Renal cortex interstitium (tissue), 11 donors: ENCODE measurements around the gene NKD1. TPM values are rescaled to one million over a fixed set of nuclear protein-coding genes. Genes with fewer than 3 reads are reported as not detected.

ENCODE experiments used
- DNase-seq, 11 donors: peaks; one replicate each; pipeline ENCODE4 v3.0.0-alpha.2; 2013; ENCODE audit warnings: low read depth in 9 of 11, low spot score in 4 of 11; ENCODE audit errors: extremely low read depth in 1 of 11
- polyA plus RNA-seq, 3 donors: library from polyadenylated mRNA; unstranded; fragments of 120-200 nt; gene quantifications; one replicate each; pipeline ENCODE4 v1.2.1, GENCODE V29; 2013; ENCODE audit not compliant: insufficient read length in 3 of 3

NKD1 gene
- polyA plus RNA-seq, 3 donors = 10.6 to 13.5 (median 11.8) TPM

DNA sequence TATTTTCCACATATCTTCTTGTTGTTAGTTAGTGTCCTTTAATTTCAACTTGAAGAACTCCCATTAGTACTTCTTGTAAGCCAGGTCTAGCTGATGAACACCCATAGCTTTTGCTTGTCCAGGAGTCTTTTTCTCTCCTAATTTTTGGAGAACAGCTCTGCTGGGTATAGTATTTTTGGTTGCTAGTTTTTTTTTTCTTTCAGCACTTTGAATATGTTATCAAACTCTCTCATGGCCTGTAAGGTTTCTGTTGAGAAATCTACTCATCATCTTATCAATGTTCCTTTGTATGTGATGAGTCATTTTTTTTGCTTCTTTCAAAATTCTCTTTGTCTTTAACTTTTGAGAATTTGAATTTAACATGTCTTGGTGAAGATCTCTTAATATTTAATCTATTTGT lies 31.8 kb upstream of the NKD1 start:
- DNase-seq = no peak

DNA sequence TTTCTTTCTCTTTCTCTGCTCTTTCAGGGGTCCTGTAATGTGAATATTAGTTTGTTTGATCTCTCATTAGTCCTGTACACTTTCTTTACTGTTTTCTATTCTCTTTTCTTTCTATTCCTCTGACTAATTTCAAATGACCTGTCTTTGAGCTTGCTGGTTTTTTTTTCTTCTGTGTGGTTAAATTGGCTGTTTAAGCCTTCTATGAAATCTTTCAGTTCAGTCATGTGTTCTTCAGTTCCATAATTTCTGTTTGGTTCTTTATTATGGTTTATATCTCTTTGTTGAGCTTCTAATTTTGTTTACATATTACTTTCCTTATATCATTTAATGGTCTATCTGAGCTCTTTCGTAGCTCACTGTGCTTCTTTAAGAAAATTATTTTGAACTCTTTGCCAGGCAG lies 31.3 kb upstream of the NKD1 start:
- DNase-seq = no peak

DNA sequence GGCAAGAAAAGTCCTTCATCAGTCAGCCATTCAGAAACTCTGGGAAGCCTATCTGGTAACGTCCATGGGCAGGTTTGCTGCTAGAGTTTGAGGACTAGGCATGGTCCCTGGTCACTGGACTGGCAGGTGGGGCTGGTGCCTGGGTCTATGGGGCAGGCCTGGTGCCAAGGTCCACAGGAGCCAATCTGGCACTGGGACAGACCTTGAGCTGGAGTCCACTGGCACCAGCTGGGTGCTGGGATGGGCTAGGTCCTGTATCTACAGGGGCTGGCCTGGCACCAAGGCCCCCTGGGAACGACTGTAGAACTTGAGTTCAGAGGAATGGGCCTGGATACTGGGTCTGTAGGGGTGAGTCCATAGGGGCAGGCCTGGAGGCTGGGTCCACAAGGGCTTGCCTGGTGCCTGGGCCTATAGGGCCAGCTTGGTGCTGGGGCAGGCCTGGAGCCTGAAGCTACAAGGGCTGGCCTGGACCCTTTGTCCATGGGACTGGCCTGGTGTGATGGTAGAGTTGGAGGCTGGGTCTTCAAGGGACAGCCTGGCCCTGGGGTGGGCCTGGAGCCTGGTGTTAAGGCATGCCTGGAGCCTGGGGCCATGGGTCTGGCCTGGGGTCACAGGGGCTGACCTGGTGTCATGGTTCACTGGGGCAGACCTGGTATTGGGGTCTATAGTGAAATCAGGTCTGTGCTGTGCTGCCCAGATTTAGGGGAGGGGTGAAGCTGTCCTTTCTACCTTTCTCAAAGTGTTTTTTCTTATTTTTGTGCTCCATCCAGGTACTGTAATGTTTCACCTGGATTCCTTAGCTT lies 30.5 kb upstream of the NKD1 start:
- DNase-seq = no peak

DNA sequence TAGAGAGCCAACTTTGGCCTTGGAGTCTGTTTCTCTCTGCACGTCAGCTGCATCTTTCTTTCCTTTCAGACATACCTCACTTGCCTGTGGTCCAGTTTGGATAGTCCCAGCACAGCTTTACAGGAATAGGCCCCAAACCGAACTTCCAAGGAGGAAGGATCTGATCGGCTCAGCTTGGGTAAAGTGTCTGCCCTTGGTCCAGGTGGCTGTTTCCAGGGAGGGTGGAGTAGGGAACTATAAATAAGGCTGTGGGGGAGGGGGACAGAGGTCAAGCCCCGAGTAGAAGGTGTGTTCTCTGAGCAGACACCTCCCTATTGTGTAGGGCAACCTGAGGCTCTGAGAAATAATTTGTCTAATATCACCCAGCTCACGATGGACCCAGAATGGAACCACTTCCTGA lies 29.2 kb upstream of the NKD1 start:
- no peak for DNase-seq

DNA sequence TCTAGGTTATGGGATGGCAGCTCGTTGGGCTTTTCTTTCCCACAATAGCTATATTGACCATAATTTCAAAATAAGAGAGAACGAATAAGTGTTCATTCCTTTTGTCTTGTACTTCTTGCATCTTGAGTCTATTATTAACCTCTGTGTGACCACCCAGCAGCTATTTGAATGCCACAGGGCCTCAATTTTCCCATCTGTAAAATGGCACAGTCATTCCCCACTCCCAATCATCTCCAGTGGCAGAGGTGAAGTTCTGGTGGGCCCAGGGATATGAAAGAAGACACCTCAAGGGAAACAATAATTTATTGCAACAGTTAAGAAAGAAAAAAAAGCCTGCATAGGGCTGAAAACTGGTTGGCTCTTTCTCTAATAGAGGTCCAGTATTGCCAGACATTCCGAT lies 28.6 kb upstream of the NKD1 start:
- no peak for DNase-seq

DNA sequence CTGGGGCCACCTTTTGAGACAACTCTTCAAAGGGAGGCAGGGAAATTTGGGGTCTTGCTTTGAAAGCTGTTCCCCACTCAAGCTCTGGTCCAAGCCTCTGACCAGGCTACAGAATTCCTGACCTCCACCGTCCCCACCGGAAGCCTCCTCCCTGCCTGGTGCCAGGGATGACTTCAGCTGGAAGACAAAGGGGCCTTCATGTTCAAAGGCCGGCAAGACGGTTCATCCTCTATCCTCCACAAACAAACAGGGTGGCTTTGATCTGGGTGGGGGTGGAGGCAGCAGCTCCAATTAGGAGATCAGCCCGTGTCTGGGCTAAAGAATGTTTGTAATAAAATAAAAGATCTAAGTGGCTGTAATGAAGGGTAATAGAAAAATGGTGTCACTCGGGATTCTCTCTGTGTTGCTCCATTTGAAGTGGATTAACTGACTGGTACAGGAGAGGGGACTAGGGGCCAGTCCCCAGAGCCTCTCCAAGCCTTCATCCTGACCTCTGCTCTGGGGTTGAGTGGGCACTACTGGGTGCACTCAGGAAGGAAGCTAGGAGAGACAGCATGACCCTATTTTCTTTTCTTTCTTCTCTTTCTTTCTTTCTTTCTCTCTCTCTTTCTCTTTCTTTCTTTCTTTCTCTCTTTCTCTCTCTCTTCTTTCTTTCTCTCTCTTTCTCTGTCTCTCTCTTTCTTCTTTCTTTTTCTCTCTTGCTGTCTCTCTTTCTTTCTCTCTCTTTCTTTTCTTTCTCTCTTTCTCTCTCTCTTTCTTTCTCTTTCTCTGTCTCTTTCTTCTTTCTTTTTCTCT lies 27.5 kb upstream of the NKD1 start:
- DNase-seq = no peak

DNA sequence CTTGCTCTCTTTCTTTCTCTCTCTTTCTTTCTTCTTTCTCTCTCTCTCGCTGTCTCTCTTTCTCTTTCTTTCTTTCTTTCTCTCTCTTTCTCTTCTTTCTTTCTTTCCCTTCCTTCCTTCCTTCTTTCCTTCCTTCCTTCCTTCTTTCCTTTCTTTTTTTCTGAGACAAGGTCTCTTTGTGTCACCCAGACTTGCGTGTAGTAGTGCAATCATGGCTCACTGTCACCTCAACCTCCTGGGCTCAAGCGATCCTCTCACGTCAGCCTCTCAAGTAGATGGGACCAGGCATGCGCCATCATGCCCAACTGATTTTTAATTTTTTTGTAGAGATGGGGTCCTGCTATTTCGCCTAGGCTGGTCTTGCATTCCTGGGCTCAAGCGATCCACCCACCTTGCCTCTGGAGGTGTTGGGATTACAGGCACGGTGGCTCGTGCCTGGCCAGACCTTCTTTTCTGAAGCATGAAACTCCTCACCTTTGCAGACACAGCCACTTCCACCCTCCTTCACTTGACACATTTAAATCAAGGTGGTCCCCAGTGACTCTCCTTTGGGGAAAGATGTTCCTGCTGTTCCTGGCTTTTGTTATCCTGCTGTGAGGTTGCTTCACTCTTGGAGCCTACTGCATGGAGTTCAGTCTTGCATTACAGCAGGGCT lies 26.8 kb upstream of the NKD1 start:
- no peak for DNase-seq

DNA sequence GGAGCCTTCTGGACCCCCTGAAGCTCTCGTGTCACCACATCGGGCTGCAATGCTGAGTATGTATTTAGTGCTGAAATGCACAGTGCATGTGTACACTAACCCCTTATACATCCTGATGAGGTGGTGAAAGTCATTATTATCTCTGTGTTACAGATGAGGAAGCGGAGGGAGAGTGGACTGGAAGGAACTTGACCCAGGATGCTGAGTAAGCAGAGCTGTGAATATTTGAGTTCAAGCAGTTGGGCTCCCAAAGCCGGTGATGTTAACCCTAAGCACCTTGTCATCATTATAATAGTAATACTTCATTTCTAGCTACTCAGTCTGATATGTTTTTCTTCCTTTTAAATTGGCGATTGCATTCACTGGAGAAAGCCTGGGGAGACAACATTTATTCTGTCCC lies 25.9 kb upstream of the NKD1 start:
- no peak for DNase-seq

DNA sequence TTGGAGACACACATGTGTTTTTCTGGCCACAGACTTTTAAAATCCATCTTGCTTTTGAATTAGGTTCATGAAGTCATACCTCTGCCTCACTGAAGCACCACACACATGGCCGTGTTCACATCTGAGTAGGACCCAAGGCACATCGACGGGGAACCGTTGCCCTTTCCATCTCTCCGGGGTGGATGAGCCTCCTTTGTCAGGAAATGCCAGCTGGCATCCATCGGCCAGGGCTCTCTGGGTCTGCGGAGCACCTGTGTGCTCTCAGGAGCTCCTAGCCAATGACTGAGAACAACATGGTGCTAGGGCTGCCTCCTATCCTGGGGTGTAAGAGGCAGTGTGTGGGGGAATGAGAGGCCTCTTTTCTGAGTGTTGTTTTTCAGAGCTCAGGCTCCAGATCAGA lies 24.5 kb upstream of the NKD1 start:
- no peak for DNase-seq

DNA sequence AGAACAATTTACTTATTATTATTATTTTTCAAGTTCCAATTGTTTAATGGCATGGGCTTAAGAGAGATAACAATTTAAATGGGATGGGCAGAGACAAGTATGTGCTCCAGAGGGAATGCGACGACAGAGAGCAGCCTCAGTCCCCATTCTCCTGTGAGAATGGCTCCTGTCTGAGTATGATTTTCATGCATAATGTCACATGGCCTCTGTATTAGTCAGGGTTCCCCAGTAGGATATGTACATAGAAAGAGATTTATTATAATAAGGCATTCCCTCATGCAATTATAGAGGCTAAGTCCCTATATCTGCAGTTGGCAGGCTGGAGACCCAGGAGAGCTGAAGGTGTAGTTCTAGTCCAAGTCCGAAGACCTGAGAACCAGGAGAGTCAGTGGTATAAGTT lies 22.9 kb upstream of the NKD1 start:
- no peak for DNase-seq

DNA sequence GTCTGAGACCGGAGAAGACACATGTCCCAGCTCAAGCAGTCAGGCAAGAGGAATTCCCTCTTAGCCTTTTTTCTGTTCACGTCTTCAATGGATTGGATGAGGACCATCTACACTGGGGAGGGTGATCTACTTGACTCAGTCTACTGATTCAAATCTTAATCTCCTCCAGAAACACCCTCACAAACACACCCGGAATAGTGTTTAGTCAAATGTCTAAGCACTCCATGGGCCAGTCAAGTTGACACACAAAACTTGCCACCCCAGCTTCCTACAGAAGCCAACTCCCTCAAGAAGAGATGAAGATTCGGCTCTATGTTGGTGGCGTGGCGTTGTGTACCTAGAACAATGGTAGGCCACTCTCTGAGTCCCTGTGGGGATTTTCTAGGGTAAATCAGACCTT lies 22.5 kb upstream of the NKD1 start:
- DNase-seq = no peak

DNA sequence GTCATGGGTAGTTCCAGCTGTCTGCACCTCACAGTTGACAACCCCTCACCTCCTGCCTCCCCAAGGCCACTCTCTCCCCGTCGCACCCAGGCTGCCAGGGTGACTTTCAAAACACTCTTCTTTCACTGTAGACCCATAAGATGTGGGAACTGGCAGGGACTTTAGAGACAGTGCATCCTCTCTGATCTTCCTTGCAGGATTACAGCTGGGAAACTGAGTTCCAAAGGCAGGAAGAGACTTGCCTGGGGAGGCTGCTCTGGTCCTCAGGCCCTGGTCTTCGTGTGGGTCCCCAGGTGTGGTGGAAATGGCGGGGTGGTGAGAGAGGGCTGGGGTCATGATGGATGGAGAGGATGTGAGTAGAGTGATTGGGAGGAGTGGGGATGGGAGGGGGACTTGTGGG lies 21.9 kb upstream of the NKD1 start:
- DNase-seq = no peak

DNA sequence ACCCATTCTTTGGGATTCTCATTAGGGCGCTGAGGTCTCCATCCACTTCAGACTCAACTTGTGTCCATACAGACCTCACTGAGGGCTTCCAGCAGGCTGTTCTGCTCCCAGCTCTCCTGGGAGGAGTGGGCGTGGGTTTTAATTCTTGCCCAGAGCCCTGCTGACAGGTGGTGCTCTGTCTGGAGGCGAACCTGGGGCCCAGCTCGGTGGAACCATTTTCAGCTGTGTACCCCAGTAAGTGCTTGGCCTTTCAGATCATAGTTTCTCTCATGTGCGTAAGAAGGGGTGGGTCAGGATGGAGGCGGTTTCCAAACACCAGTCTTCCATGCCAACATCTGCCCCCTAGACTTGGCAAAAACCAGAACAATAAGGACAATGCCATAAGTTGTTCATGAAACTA lies 21.4 kb upstream of the NKD1 start:
- no peak for DNase-seq

DNA sequence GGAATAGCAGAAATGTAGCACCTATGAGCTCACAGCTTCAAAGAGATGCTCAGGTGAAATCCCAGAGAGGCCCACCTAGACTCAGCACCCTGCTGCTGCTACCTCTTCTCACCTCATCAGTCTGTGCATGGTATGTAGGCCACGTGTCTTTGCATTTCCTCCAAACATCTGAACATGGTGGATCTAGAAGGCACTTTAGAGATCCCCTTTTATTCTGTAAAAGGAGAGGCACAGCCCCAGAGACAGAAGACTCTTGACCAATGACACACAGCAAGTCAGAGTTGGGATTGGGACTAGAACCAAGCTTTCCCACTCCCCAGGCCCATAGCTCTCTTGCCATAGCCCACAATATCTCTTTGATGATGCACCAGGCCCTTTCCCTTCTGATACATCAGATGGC lies 19.4 kb upstream of the NKD1 start:
- DNase-seq = no peak

DNA sequence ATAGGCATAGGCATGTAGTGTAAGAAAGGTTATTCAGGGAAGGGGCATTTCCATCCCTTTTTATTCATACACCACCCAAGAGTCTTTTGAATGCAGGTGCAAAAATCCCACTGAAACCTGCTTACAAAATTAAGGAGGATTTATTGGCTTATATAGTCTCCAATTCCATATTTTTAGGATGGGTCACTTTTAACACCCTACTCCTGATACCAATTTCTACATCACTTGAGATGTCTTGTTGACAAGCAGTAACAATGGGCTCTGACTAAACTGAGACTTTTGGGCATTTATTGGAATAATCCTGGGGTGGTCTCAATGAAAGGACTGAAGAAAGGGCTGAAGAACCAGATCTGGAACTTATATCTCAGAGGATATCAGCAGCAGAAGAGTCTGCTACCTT lies 18.9 kb upstream of the NKD1 start:
- DNase-seq = no peak

DNA sequence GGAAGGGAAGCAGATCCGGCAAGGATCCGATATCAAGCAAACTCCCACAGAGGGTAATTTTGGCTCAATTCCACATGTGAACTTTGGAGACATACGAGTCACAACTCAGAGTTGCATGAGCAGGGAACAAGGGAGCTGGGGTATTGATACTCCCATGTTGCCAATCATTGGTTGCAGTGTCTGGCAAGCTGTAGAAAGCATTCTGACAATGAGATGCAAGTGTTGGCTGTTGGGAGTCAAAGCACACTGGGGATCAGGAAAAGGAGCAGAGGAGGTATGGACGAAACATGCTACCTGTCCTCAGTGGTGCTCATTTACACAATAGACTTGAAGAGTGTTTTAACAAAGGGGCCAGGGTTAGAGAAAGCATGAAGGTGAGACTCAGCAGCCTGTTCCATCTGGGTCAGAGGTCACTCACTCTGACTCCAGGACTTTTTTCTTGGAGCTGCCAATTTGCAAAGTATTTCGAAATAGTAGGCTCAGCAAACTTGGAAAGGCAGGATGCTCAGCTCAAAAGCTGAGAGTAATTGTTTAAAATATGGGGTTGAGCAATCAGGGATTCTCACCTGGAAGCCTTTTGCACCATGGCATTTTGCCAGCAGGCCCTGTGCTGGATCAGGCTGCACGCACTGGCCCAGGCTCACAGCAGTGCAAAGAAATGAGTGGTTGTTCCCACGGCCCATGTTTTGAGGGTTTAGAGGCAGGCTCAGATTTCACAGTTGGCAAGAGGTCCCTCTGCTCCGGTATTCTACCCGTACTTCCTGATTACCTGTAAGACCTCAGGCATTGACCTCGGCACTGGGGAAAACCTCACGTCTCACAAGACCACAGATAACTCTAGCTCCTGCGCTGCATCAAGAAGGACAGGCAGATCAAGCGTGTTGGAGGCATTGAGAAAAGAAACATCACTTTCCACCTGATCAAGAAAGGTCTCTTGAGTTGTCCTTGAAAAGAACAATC lies 17.6 kb upstream of the NKD1 start:
- no peak for DNase-seq

DNA sequence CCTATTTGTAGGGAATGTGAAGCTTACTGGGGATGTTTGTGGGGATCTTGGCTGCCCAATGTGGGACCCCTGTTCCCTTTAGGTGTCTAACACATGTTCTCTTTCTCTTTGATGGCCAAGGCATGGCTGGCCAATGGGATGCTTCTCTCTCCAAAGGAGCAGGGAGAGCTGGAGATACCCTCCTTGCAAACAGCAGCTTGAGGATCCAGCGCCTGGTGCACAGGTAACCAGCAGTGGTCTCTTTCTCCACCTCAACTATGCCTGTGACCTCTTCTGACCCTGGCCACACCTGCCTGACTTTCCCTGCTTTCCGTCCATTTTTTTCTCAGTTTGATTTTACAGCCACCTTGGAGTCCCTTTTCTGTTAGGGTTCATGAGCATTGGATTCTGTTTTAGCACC lies 16.8 kb upstream of the NKD1 start:
- no peak for DNase-seq

DNA sequence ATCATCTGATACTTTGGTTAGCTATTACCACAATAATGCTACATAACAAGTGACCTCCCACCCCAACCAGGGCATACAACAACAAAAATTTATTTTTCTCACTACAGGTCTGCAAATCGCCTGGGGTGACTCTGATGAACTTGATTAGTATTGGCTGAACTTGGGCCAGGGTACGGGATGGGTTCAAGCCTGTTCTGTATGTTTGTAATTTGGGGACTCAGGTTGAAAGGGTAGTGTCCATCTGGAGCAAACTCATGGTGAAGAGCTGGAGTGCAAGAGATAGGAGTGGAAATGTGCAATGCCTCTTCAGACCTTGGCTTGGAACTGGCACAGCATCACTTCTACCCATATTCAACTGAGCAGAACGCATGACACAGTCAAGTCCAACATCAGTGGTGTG lies 16.3 kb upstream of the NKD1 start:
- no peak for DNase-seq

DNA sequence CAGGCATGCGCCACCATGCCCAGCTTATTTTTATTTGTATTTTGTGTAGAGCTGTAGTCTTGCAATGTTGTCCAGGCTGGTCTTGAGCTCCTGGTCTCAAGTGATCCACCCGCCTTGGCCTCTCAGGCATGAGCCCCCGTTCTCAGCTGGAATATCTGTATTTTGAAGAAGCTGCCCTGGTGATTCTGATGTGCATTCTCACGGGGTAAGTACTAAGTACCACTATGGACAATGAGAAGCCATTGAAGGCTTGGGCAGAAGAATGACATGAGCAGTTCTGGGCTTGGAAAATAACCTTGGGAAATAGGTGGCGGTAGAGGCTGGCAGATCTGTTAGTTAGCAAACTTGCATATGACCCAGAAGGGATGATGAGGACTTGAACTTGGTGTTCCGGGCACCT lies 15.6 kb upstream of the NKD1 start:
- no peak for DNase-seq
